NCI-H187 (cell line): Measurements from ENCODE around the gene TWIST2.

Experiments used
- DNase-seq, 2 experiments: peaks; one replicate each; lab custom pipeline; 2025; lab: John Stamatoyannopoulos, UW

Gene TWIST2

GRCh38 chr2:238905224-238905623 lies 57.3 kb downstream of the TWIST2 start:
- DNase-seq = no peak

- DNase-seq = no peak
These were observed 57.8 kb downstream of the TWIST2 start for GRCh38 chr2:238905644-238906043.

- no peak for DNase-seq
These were observed 58.5 kb downstream of the TWIST2 start for GRCh38 chr2:238906254-238906935.

GRCh38 chr2:238906936-238907716 lies 59.2 kb downstream of the TWIST2 start:
- DNase-seq = no peak

GRCh38 chr2:238907717-238908173 lies 59.9 kb downstream of the TWIST2 start:
- DNase-seq = no peak

- no peak for DNase-seq
These were observed 61.4 kb downstream of the TWIST2 start for GRCh38 chr2:238908960-238909951.

GRCh38 chr2:238910751-238911351 lies 63.0 kb downstream of the TWIST2 start:
- DNase-seq = no peak

- DNase-seq = no peak
These were observed 63.7 kb downstream of the TWIST2 start for GRCh38 chr2:238911376-238912227.

- no peak for DNase-seq
These were observed 64.5 kb downstream of the TWIST2 start for GRCh38 chr2:238912228-238912915.

- DNase-seq = no peak
These were observed 65.3 kb downstream of the TWIST2 start for GRCh38 chr2:238912916-238913875.

GRCh38 chr2:238913931-238914647 lies 66.2 kb downstream of the TWIST2 start:
- DNase-seq = no peak

- no peak for DNase-seq
These were observed 66.7 kb downstream of the TWIST2 start for GRCh38 chr2:238914648-238915015.

GRCh38 chr2:238915196-238915595 lies 67.3 kb downstream of the TWIST2 start:
- no peak for DNase-seq

GRCh38 chr2:238915596-238915995 lies 67.7 kb downstream of the TWIST2 start:
- DNase-seq = no peak

GRCh38 chr2:238916176-238916874 lies 68.4 kb downstream of the TWIST2 start:
- no peak for DNase-seq

- DNase-seq = no peak
These were observed 69.1 kb downstream of the TWIST2 start for GRCh38 chr2:238916875-238917590.

- DNase-seq = no peak
These were observed 71.4 kb downstream of the TWIST2 start for GRCh38 chr2:238919307-238919706.
